Stimulated activated CD4-positive, alpha-beta T cell treated with anti-CD3 and anti-CD28 coated beads, Interleukin-15, amount 100 ng/mL, for 48 hours (primary cell): ENCODE results near the gene C11orf91.
"Not testable (repeated sequence)": the region's sequence is repeated elsewhere in the genome, so short reads cannot be mapped to it uniquely, and the experiment has no call there.

ENCODE experiments used
- DNase-seq, 2 donors: peaks; one replicate each; pipeline ENCODE4 v3.0.0-alpha.2; 2020; ENCODE audit warnings: low read depth in 2 of 2

C11orf91 gene

DNA sequence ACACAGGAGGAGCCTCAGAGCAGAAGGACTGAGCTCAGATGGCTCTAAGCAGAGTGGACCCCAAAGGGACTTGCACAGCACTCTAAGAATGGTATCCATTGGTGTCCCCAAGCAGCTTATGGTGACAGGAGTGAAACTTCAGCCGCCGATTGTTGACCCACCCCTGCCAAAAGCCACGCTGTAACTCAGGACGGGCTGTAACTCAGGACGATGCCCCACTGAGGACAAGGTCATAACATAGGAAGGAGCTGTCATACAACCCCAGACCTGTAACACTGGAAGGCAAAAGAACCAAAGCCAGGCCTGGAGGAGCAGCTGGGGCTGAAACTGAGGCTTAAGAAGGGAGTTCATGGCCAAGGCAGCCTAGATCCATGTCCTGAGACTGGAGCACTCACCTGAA, 21.4 kb upstream of the C11orf91 start:
- no peak for DNase-seq

DNA sequence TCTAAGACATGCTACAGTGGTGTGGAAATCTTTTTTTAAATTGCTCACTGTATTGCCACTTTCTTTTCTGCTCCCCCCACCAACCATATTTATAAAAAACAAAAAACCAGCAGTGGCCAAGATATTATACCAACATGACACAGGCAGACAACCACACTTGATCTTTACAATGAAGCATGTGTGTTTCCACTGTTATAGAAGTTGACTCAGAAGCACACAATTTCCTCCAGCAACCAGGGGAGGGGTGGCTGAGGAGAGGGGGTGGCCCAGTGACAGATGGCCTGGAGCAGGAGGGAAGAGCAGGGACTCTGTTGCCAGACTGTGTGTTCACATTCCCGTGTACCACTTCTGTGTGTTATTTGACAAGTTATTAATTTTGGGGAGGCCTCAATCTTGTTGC, 20.8 kb upstream of the C11orf91 start:
- DNase-seq, result no peak

DNA sequence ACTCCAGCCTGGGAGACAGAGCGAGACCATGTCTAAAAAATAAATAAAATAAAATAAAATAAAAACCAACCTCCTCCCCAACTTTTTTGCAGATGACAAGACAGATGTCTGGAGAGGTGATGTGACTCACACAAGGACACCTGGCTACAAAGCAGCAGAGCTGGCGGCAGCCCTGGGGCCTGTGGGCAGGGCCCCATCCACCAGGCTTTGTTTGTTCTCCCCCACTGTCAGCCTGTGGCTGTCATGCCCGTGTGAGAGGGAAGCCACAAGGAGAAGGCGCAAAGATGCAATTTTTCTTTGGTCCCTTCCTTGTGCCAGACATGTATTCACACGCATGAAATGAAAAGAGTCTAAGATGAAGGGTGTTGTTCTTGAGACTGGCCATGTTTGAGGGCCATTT, 19.0 kb upstream of the C11orf91 start:
- DNase-seq, result no peak

DNA sequence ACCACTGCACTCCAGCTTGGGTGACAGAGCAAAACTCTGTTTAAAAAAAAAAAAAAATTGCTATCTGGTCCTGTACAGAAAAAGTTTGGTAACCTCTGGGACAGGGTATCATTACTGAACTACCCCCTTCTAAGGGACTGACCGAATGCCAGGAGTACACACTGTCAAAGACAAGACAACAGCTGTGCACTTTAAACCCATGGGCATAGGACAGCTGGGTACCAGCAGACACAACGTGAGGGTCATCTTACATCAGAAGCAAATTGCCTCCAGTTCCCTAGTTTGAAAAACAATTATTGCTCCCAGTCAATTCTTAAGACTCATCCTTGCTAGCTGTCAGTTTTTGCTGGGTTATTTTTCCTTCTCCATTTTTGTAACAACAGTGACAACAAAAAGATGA, 17.8 kb upstream of the C11orf91 start:
- no peak for DNase-seq

DNA sequence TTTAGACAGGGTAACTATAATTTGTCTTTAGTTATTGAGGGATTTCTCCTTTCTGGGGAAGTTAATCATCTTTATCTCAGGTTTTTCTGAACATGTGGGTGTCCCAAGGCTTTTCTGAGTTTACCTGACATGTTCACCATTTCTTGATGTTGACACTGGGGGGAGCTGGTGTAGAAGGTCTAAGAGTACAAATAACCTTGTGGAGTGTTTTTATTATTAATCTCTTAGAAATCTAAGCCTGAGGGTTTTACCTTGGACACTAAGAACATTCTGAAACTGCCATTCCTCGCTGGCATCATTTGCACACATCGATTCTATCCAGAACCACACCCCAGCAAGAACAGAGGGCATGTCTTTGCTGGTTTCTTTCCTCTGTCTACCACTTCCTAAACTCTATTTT, 15.6 kb upstream of the C11orf91 start:
- no peak for DNase-seq

DNA sequence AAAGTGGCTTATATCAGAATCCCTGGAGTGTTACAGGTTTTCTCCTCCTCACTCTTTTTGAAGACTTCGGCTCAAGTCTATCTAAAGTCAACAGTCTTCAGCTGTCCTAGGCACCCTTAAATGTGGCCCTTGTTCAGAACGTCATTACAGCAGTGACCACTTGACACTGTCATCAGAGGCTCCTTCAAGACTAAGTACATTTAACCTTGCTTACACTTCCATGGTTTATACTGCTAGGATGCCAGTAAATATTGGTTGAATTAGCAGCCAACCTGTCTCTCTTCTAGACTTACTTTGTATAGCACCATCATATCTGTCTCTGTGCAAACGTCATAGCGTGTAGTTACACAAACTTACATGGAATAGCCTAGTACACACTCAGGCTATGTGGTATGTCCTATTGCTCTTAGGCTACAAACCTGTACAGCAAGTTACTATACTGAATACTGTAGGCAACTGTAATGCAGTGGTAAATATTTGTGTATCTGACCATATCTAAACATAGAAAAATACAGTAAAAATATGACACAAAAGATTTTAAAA, 13.3 kb upstream of the C11orf91 start:
- no peak for DNase-seq

DNA sequence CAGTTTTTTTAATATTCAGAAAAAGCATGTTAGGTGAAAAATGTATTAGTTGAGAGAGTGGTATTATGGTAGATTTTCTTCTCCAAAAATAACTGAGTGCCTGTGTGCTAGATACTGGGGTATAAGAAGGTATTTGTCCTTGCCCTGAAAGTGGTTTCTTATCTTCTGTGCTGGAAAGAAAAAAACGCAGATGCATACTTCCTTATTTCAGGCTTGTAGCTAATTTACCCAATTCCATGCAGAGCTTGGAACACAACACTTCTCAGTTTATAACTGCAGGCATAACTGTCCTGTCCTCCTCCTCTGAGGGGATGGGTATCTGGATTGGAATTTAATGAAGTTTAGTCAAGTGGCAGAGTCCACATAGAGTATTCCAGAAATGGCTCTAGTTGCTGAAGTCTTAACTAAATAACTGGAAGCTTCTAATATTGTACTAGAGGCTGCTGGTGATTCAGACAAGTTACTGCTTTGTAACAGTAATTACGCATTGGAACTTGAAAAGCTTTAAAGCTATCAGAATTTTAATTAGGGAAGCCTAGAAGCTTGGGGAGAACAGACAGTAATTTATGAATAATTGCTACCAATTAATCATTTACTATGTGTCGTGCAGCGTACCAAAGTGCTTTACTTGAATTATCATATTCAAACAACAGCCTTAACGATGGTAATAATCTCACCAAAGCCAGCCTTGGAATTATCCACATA, 12.7 kb upstream of the C11orf91 start:
- no peak for DNase-seq

DNA sequence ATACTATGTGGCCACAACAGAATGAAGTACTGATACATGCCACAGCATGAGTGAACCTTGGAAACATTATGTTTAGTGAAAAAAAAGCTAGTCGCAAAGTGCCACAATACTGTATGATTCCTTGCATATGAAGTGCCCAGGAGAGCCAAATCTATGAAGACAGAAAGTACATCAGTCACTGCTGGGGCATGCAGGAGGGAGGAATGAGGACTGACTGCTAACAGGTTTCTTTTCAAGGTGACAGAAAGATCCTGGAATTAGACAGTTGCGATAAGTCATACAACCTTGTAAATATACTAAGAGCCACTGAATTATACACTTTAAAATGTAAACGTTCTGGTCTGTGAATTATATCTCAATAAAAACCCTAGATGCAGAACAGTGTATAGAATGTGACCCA, 11.8 kb upstream of the C11orf91 start:
- DNase-seq, result no peak

DNA sequence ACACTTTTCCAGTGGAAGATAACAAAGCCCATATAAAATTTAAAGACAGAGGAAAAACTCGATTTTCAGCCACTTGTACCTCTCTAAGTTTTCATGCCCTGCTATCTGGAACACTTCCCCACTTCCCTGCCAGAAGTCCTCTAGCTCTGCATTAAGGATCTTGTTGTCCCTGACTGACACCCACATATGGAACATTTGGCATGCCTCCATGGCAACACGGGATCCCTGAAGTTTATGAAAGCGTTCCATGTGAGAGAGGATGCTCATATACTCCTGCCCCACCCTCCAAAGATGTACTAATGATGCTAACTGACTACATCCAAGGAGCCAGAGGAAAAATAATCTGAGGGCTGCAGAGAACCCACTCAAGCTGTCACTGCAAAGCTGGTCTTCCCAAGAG, 8.8 kb upstream of the C11orf91 start:
- no peak for DNase-seq

DNA sequence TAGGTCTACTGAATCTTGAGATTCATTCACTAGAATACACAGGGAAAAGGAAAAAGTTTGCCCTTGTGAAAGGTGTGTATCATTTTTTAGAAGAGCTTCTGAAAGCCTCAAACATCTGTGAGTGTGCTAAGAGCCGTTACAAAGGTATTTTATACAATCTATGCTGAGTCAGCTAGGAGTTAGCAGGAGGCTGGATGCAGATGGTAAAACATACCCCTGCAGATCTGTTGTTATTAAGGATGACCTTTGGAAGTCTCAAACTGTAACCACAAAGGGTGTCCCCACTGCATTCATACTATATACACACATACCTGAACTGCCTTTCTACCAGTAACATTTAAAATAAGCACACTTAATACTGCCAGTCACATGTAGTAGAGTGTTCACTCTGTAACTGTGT, 8.4 kb upstream of the C11orf91 start:
- no peak for DNase-seq

DNA sequence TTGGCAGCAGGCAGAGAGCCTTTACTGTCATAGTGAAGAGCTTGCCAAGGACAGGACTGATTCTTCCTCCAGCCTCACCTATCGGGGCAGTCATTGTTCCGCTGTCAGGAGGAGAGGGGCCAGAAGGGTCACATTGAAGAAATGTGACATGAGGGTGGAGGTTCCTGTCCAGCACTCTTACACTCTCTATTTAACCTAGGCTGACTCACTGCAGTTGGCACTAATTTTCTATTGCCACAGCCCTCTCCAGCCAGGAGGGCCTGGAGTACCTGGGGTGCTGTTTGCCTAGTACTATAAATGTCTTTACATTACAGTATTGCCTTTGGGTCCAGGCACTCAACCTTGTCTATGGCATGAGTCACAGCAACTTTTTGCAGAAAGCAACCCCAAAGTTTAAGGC, 7.2 kb upstream of the C11orf91 start:
- DNase-seq, result not testable (repeated sequence)

DNA sequence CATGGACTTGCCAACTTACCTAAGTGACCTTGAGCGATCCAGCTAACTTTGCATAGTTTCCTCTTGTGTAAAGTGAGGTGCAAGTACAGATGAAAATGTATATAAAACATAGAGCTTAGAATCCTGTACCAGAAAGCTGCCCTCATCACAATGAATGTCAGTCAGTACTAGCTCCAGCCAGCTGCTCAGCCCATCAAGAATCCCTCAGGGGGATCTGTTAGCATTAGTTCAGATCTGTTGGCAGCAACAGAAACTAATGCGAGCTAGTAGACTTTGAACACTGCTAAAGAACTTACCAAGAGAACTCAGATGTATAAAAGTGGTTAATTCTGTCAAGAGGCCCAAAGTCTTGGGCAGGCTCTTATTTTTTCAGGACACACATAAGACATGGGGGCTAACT, 6.3 kb upstream of the C11orf91 start:
- DNase-seq, result no peak

DNA sequence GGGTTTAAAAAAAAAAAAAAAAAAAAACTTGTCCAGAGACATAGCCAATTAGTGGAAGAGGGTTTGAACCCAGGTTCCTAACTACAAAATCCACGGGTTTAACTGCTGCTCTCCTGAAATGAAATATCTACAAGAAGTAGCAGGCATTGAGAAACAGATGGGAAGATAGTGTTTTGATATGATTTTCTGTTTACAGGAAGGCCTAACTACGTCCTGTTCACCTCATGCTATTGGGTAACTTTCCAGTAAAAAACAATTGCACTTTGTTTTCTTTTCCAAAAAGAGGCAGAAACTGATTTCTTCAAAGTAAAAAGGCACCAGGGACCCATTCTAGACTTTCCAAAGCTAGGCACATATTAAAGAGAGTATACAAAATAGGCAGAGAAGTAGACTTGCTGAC, 5.9 kb upstream of the C11orf91 start:
- DNase-seq, result no peak

DNA sequence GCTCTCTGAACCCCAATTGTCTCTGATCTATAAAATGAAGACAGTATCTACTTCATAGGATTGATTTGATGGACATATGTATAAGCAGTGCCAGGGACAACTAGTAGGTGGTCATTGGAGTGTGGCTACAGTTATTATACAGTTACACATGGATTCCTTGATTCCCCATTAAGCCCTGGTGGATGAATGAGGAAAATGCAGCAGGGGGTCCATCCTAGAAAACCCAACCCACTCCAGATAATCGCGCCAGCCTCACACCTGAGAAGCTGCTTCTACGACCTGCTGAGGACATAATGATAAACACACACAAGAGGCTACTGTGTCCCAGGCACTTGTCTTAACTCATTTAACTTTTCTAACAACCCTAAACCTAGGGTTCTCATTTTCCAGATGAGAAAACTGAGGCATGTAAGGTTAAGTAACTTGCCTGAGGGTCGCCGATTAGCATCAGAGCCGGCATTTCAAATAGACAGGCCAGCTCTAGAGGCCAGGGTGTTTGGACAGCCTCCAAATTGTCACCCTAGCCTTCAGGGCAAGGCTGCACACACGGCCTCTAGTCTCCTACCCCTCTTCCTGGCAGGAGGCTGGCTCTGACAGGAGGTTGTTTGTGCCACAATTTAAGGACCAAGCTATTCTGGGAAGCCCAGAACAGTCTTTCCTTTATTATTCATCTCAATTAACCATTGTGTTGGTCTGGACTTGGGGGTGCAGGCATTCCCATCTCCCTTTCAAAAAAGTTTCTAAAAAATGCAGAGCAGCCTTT, 3.8 kb upstream of the C11orf91 start:
- DNase-seq, result no peak

DNA sequence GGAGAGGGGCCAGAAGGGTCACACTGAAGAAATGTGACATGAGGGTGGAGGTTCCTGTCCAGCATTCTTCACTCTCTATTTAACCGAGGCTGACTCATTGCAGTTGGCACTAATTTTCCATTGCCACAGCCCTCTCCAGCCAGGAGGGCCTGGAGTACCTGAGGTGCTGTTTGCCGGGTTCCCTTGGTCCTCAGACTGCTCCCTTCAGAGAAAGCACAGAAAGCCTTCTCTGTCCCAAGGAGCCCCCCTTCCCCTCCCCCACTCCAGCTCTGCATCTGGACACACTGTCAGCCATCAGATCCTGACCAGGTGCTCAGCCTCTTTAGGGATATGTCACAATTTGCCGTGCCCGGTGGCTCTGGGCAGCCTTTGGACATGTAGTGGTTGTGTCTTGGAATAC, 3.2 kb upstream of the C11orf91 start:
- DNase-seq, result no peak

DNA sequence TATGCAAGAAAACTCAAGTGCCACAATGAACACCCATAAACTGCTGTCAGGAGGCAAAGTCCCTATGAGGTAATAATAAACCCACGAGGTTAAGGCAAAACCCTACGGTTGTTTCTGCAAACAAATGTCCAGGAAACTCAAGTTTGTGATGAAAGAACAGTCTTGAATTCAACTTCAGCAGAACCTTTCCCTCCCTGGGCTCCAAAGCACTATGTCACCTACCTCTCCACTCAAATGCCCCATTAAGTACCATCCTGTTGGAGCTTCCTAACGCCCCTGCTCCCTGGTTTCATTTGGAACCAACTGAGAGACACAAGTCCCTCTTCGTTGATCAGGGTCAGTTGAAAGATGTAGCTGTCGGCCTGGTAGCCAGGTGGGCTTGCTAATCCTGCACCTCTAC, 2.6 kb upstream of the C11orf91 start:
- DNase-seq, result no peak

DNA sequence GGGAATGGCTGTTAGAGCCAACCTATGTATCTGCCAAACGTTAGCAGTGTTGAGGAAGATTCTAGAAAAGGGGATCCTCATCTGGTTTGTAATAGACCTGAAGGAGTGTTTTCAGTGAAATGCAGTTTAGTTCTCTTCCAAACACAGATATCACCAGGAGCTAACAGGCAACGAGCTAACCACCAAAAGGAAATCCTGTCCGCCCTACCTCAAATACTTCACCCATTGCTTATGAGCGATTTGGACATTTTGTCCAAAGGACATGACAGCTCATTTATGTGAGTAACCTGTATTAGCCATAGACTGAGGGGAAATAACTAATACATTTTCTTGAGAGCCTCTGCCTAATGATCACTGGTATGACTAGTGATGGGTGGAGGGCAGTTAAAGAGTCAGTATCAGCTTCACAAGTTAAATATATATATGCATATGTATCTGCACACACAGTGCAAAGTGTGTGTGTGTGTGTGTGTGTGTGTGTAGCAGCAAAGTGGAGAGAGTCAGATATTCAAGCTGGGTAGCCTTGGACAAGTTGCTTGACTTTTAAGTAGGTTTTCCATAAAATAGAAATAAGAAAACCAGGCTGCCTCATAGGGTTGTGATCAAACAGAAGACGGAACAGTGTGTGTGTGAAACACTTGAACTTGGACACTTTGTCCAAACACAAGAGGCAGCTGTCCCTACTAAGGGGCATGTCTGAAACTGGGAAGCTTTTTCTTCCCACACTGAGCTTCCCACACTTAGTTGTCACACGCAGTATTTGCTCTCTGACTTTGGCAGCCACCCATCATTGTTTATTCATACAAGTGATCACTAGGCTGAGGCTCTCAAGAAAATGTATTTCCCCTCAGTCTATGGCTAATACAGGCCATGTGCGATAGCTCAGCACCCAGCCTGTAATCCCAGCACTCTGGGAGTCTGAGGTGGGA, 940 bp upstream of the C11orf91 start:
- DNase-seq, result no peak

DNA sequence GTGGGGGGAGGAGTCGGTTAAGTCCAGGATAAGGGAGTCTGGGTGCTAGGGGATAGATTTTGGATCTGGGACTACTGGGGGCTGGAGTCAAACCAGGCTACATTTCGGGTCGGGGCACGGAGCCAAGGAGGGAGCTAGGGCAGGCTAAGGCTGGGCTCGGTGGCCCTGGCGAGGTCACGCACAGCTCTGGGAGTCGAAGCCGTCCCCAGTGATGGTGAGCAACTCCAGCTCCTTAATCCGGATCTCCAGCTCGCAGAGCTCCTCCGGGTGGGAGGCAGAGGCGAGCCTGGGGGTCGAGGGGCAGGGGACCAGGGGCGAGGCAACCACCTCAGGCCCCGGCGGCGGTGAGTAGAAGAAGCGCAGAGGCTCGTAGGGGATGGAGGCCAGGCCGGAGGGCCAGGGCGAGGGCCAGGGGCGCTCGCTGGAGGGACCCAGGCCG, 544 bp downstream of the C11orf91 start:
- DNase-seq, result no peak

DNA sequence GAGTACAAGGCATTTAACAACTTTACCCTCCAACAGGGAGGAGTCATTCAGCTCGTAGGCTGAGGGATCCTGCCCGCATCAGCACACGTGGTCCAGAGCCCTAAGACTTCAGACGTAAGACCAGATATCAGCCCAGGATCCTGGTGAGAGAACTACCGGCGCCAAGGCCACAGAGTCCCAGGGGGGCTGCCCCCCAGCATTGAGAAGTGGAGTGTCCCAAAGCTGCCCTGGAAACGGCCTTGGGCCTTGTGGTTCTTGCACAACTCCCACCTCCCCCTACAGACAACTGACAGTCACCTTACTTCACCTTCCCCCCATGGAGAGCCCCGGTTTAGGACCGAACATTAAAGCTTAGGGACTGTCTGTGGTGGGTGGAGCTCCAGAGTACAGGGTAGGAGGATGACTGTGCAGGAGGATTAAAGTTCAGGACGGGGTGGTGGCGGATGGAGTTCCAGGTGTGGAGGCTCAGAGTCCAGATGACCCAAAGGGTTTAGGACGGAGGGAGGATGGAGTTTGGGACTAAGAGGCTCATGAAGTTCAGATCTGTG, 1.0 kb downstream of the C11orf91 start:
- DNase-seq, result no peak

DNA sequence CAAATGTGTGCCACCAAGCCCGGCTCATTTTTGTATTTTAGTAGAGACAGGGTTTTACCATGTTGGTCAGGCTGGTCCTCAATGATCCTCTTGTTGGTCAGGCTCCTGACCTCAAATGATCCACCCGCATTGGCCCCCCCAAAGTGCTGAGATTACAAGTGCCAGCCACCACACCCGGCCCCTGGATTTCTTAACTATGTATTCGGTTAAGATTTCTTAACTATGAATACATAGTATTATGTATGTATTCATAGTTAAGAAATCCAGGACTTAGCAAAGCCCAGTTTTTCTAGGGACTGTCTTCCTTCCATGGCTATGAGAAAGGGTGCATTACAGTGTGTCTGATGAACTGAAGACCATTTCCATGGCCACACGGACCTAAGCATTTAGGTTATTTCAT, 1.7 kb downstream of the C11orf91 start:
- no peak for DNase-seq

DNA sequence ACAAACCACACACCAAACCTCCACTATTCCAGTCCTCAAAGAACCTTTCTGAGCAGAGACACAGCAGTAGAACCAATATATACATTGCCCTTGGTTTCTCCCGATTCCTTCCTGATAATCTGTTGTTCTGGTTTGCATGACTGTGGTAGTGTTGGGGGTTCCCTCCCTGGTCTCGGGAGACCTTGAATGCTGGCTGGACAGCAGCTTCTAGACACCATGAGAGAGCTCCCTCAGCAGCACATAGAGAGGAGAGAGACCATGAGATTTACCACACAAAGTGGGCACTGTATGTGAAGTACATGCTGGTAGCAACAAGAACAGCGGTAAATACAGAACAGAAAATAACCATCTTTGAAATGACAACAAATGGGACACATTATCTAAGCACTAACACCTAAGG, 2.6 kb downstream of the C11orf91 start:
- DNase-seq, result no peak
